ENCODE measurements around the gene RBM33. TPM values are rescaled to one million over a fixed set of nuclear protein-coding genes. Genes with fewer than 3 reads are reported as not detected.
A peak's percentile ranks its signal among the peaks of the same experiment; 100 is the strongest.

The RBM33 gene
- total RNA-seq, 2 donors from 2014 or later: 86.8 to 87.1 TPM

- H3K36me3 Mint-ChIP-seq (ENCODE audit: low read depth): peaks cover 50% of the 10 kb centered on the region
- WGBS, 2 experiments (ENCODE audit: insufficient coverage in 1 of 2, insufficient read length in 1 of 2): 100% methylated on average over 2 of the region's 2 CpGs; no CpG with 5 or more reads in 1 of the 2 experiments
- no peaks in the 10 kb centered on the region for H3K27me3 ChIP-seq (ENCODE audit: control insufficient read depth, insufficient read depth, low read length, poor library complexity, severe bottlenecking)
These were observed 3.3 kb downstream of the RBM33 start for GRCh38 chr7:155647734-155648133.

DNA sequence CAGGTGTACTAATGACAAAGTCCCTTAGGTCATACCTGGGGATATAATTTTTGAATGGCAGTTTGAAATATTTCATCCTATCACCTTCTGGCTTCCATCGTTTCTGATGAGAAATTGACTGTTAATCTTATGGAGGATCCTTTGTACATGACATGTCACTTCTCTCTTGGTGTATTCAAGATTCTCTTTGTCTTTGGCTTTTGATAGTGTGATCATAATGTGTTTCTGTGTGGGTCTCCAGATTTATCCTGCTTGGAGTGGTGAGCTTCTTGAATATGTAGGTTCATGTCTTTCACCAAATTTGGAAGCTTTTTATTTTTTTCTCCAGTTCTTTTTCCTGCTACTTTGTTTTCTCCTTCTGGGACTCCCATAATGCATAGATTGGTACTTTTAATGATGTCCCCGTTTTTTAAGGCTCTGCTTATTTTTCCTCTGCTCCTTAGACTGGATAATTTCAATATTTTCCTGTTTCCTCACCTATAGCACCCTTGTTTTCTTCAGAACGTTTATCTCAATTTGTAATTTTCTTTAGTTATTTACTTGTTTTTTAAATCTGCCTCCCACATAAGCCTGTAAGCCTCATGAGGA is 4.4 kb downstream of the RBM33 start:
- Mint-ChIP-seq H3K4me3 (no peak overlapping the region), H3K36me3 (ENCODE audit: low read depth) (peaks cover 39% of the 10 kb centered on the region)

More at GRCh38 chr7:155647734-155648133, 3.3 kb downstream of the RBM33 start:
- H3K4me3 ChIP-seq (ENCODE audit: low read length): peak overlapping the region; percentile 96
- Mint-ChIP-seq H3K4me3 (no peak overlapping the region), H3K4me1 (peaks cover 38% of the 10 kb centered on the region), H3K27ac (no peak overlapping the region), H3K9me3 (peaks cover 32% of the 10 kb centered on the region), H3K27me3 (ENCODE audit: insufficient read depth) (no peaks in the 10 kb centered on the region)
- H3K36me3 ChIP-seq (ENCODE audit: control insufficient read depth, insufficient read depth, low read length): peaks cover 37% of the 10 kb centered on the region
- no peak overlapping the region for H3K27ac ChIP-seq (ENCODE audit: low read depth, low read length)
- H3K4me1 ChIP-seq (ENCODE audit: control insufficient read depth, insufficient read depth, low read length): no peaks in the 10 kb centered on the region
- no peak for DNase-seq
- H3K9ac ChIP-seq (ENCODE audit: extremely low read depth, low read length, poor library complexity, severe bottlenecking): no peak overlapping the region
- TF ChIP-seq CTCF (conservative IDR thresholded peaks at IDR 0.05): no peak
- H3K9me3 ChIP-seq (ENCODE audit: control insufficient read depth, low read length): peaks cover 37% of the 10 kb centered on the region

DNA sequence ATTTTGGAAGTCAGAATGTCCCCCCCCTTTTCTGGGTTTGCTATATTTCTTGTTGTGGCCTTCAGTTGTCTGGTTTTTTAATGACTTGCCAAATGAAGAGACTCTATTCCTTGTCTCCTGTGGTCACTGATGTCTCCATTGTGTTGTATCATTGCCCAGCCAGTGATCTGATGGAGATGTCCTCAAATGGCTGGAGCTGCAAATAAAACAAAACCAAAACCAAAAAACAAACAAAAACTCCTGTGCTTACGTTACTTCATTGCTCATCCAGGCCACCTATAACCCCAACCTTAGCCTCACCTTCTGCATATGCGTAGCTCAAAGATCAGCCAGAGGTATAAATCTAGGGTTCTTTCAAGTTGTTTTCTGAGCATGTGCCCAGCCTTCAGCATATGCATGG is 5.1 kb downstream of the RBM33 start:
- Histone ChIP-seq H3K27ac (ENCODE audit: low read depth, low read length) (no peak overlapping the region), H3K4me3 (ENCODE audit: low read length) (no peak overlapping the region), H3K36me3 (ENCODE audit: control insufficient read depth, insufficient read depth, low read length) (peaks cover 34% of the 10 kb centered on the region), H3K9me3 (ENCODE audit: control insufficient read depth, low read length) (peaks cover 36% of the 10 kb centered on the region), H3K4me1 (ENCODE audit: control insufficient read depth, insufficient read depth, low read length) (no peaks in the 10 kb centered on the region), H3K27me3 (ENCODE audit: control insufficient read depth, insufficient read depth, low read length, poor library complexity, severe bottlenecking) (no peaks in the 10 kb centered on the region), H3K9ac (ENCODE audit: extremely low read depth, low read length, poor library complexity, severe bottlenecking) (no peak overlapping the region)
- Mint-ChIP-seq H3K27ac (no peak overlapping the region), H3K36me3 (ENCODE audit: low read depth) (peaks cover 39% of the 10 kb centered on the region), H3K4me3 (no peak overlapping the region), H3K4me1 (peaks cover 45% of the 10 kb centered on the region), H3K27me3 (ENCODE audit: insufficient read depth) (no peaks in the 10 kb centered on the region), H3K9me3 (peaks cover 24% of the 10 kb centered on the region)
- DNase-seq: no peak
- no peak for TF ChIP-seq CTCF (conservative IDR thresholded peaks at IDR 0.05)
- 86 to 95% methylated on average over 2 of the region's 2 CpGs for WGBS, 2 experiments (ENCODE audit: insufficient coverage in 1 of 2, insufficient read length in 1 of 2)

More for the DNA sequence above, 4.4 kb downstream of the RBM33 start:
- no peak for TF ChIP-seq CTCF (conservative IDR thresholded peaks at IDR 0.05)
- Mint-ChIP-seq H3K27me3 (ENCODE audit: insufficient read depth) (no peaks in the 10 kb centered on the region), H3K4me1 (peaks cover 38% of the 10 kb centered on the region), H3K9me3 (peaks cover 24% of the 10 kb centered on the region), H3K27ac (no peak overlapping the region)
- H3K36me3 ChIP-seq (ENCODE audit: control insufficient read depth, insufficient read depth, low read length): peaks cover 34% of the 10 kb centered on the region
- no peak overlapping the region for H3K9ac ChIP-seq (ENCODE audit: extremely low read depth, low read length, poor library complexity, severe bottlenecking)
- no peak for DNase-seq
- WGBS, 2 experiments (ENCODE audit: insufficient coverage in 1 of 2, insufficient read length in 1 of 2): 90 to 100% methylated on average over 2 to 3 of the region's 3 CpGs
- no peaks in the 10 kb centered on the region for H3K27me3 ChIP-seq (ENCODE audit: control insufficient read depth, insufficient read depth, low read length, poor library complexity, severe bottlenecking)
- H3K27ac ChIP-seq (ENCODE audit: low read depth, low read length): no peak overlapping the region
- no peaks in the 10 kb centered on the region for H3K4me1 ChIP-seq (ENCODE audit: control insufficient read depth, insufficient read depth, low read length)
- H3K4me3 ChIP-seq (ENCODE audit: low read length): peak overlapping the region; percentile 96
- H3K9me3 ChIP-seq (ENCODE audit: control insufficient read depth, low read length): peaks cover 36% of the 10 kb centered on the region
